NCI-H526 treated with DMSO at 0.1 percent for 48 hours (cell line): ENCODE data around the gene DVL3.
"Not testable (repeated sequence)": the region's sequence is repeated elsewhere in the genome, so short reads cannot be mapped to it uniquely, and the experiment has no call there.

Source experiments
- DNase-seq: peaks from one replicate; lab custom pipeline; 2025; lab: John Stamatoyannopoulos, UW

DVL3 gene

GRCh38 chr3:184155644-184156521 lies 706 bp downstream of the DVL3 start:
- DNase-seq = peak; percentile 10

- no peak for DNase-seq
These were observed 1.4 kb downstream of the DVL3 start for GRCh38 chr3:184156522-184156955.

- no peak for DNase-seq
These were observed 2.0 kb downstream of the DVL3 start for GRCh38 chr3:184157206-184157605.

DNA sequence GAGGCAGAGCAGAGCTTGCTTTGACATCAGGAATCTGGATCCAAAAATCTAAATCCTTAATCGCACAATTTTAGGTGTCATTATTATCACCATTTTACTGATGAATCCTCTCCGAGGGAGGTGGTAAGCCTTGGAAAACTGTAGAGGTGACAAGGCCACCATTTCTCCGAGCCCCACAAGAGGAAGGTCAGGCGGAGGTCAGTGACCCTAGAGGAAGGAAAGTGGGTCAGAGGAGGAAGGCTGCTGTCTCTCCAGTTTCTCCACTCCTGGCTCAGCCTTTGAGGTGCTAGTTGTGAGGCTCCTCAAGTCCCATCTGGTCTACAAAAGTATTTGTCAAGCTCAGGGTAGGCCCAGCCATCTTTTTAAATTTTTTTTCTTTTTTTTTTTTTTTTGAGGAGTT lies 3.2 kb downstream of the DVL3 start:
- no peak for DNase-seq

DNA sequence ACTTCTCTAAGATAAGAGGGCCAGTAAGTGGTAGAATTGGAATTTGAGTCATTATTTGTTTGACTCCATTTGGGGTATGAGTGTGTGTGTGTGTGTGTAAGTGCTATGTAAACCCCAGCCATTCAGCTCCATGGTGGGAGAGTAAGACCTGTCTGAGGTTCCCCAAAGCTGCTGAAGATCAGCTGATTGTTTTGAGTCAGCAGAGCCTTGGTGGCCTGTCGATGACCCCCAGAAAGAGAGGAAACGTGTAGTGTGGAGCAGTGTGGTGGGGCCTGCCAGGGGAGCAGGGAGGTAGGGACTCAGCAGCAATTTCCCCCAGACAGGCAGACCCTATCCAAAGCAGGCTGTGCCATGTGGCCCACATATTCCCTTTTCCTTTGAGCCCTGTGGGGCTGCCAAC lies 5.3 kb downstream of the DVL3 start:
- DNase-seq = no peak

DNA sequence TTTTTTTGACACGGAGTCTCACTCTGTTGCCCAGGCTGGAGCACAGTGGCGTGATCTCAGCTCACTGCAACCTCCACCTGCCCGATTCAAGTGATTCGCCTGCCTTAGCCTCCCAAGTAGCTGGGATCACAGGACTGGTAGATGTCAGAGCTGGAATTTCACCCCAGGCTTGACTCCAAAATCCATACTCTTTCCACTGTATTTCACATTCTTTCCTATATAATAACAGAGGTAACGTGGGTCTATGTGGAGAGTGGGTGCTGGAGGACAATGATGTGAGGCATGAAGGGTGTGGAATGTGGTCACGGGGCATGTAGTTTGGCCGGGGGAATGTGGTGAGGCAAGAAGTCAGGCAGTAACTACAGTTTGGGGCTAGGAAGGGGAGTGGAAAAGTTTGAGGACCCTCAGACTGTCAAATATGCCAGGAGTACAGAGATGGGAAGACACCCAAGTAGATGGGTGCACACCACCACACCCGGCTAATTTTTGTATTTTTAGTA lies 7.4 kb downstream of the DVL3 start:
- not testable (repeated sequence) for DNase-seq

GRCh38 chr3:184164648-184165330 lies 9.6 kb downstream of the DVL3 start:
- DNase-seq = no peak

- DNase-seq = no peak
These were observed 10.4 kb downstream of the DVL3 start for GRCh38 chr3:184165543-184165942.

DNA sequence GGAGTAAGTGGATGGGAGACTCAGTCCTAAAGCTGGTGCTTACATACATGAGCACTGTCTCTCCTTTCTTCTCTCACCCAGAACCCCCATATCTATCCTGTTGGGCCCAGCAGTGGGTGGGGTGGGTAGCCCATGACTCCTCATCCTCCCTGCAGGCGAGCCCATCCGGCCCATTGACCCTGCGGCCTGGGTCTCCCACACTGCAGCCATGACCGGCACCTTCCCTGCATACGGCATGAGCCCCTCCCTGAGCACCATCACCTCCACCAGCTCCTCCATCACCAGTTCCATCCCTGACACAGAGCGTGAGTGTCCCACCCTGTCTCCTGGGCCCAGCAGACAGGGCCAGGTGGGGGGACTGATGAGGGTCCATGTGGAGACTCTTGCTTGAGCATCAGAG lies 11.5 kb downstream of the DVL3 start:
- no peak for DNase-seq

- no peak for DNase-seq
These were observed 12.6 kb downstream of the DVL3 start for GRCh38 chr3:184167786-184168185.

DNA sequence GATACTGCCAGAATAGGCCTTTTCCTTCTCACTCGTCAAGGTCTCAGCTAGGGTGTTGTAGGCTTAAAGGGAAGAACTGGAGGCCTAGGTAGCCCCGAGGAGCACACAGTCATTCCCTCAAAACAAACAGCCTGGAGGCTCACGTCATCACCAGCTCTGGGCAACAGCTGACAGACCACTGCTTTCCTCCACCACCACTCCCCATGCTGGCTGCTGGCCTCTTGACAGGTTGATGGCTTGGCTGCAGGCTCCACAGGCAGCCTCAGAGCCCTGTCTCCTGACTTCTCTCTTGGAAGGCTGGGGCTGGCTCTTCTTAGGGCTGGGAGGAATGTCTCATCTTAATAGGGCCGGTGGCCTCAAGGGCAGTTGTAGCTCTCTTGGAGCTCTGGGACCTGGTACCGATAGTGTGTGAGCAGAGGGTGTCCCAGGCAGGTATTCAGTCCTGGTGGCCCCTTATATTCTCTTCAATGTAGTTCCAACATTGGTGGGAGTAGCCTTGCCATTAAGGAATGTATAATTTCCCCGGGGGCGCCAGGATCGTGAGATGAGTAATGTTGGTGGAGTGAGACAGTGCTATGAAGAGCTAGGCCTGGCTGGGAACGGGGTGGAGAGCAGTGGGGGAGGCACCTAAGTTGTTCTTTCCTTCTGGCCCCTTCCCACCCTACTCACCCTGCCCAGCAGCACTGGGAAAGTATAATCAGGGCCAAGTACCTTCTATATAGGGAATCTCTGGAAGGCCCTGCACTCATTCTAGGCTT lies 13.4 kb downstream of the DVL3 start:
- DNase-seq = no peak

GRCh38 chr3:184169896-184170875 lies 15.0 kb downstream of the DVL3 start:
- no peak for DNase-seq

GRCh38 chr3:184171562-184171961 lies 16.4 kb downstream of the DVL3 start:
- DNase-seq = no peak

GRCh38 chr3:184172681-184173373 lies 17.6 kb downstream of the DVL3 start:
- no peak for DNase-seq

DNA sequence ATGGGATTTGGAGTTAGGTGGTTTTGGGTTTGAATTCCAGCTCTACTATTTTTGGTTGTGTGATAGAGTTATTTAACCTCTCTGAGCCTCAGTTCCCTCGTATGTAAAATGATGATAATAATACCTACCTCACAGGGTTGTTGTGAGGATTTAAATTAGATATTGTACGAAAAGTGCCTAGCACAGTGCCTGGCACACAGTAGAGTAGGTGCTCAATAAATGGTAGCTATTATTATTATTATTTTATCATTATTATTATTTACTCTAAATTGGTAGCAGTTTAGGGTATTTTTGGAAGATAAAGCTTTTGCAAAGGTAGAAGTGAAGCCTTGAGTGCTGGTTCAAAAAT lies 18.2 kb downstream of the DVL3 start:
- no peak for DNase-seq

GRCh38 chr3:184174284-184174645 lies 19.1 kb downstream of the DVL3 start:
- DNase-seq = no peak

GRCh38 chr3:184174646-184175492 lies 19.7 kb downstream of the DVL3 start, which contains the start of gene AP2M1:
AP2M1 (plus strand) TSS chr3:184174855; CDS start chr3:184176994, 2,139 bp downstream.
- peak; percentile 98 for DNase-seq

- peak; percentile 8 for DNase-seq
These were observed 20.3 kb downstream of the DVL3 start for GRCh38 chr3:184175506-184175905.

- no peak for DNase-seq
These were observed 20.8 kb downstream of the DVL3 start for GRCh38 chr3:184175981-184176376.
